ENCODE measurements around the gene BTNL9.
A peak's percentile ranks its signal among the peaks of the same experiment; 100 is the strongest.

- TF ChIP-seq POLR2A (IDR thresholded peaks at IDR 0.05) (peak in 1 of 4 donors; percentile 47), CTCF (IDR thresholded peaks at IDR 0.05) (no peak), EP300 (IDR thresholded peaks at IDR 0.05) (peak in 3 of 4 donors; percentile 69 to 96 (median 88))
Observed at GRCh38 chr5:181044662-181045305, 4.7 kb downstream of the BTNL9 start.

All from upper lobe of left lung (tissue), 4 donors.